ENCODE data around the gene TTBK1. TPM values are rescaled to one million over a fixed set of nuclear protein-coding genes. Genes with fewer than 3 reads are reported as not detected.

TTBK1 gene
- under 0.01 TPM for total RNA-seq

DNA sequence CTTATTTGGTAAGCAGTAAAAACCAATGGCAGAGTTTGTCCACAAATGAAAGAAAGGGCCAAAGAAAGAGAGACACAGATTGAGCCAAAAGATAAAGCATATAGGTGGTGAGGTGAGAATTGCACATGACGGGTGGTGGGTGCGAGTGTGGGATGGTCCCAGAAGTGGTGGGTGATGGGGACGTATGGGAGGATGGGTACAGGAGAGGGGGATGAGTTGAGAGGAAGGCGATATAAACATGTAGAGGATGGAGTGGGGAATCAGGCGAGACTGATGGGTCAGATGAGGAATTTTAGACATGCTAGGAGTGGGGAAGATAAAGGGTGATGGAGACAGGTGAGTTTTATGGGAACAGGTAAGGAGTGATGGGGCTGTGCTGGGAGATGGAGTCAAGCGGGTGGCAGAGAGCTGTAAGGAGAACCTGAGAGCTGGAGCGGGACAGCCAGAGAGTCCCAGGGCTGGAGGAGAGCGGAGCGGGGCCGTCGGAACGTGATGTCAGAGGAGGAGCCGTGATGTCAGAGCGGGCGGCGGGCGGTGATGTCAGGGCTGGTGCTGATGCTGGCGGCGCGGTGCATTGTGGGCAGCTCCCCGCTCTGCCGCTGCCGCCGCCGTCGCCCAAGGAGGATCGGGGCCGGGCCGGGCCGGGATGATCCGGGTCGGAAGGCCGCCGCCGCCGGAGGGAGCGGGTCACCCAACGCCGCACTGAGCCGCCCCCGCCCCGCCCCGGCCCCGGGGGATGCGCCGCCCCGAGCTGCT lies at the start of gene TTBK1:
TTBK1 (plus strand) TSS at position 574 of the 756 bp plus-strand sequence. CDS start 3,180 bp downstream, outside the sequence.
- peaks cover 59% of the 10 kb centered on the region for H3K27me3 ChIP-seq (ENCODE audit: insufficient read depth, low read length)
- H3K9me3 ChIP-seq (ENCODE audit: low read depth, low read length) = no peaks in the 10 kb centered on the region
- no peak within 1 kb of the TSS for H3K4me3 ChIP-seq (ENCODE audit: low read length)
- H3K4me1 ChIP-seq (ENCODE audit: insufficient read depth, low read length) = peaks cover 15% of the 10 kb centered on the region

GRCh38 chr6:43193929-43194328 lies 49.4 kb upstream of the TTBK1 start:
- Histone ChIP-seq H3K9me3 (ENCODE audit: low read depth, low read length) (no peaks in the 10 kb centered on the region), H3K27me3 (ENCODE audit: insufficient read depth, low read length) (no peaks in the 10 kb centered on the region)

GRCh38 chr6:43196337-43196736 lies 46.9 kb upstream of the TTBK1 start:
- Histone ChIP-seq H3K4me3 (ENCODE audit: low read length) (no peak overlapping the region), H3K27me3 (ENCODE audit: insufficient read depth, low read length) (no peaks in the 10 kb centered on the region), H3K4me1 (ENCODE audit: insufficient read depth, low read length) (no peaks in the 10 kb centered on the region), H3K9me3 (ENCODE audit: low read depth, low read length) (no peaks in the 10 kb centered on the region)

More at GRCh38 chr6:43193929-43194328, 49.4 kb upstream of the TTBK1 start:
- Histone ChIP-seq H3K4me1 (ENCODE audit: insufficient read depth, low read length) (no peaks in the 10 kb centered on the region), H3K4me3 (ENCODE audit: low read length) (no peak overlapping the region)

GRCh38 chr6:43199912-43200311 lies 43.4 kb upstream of the TTBK1 start:
- no peaks in the 10 kb centered on the region for H3K4me1 ChIP-seq (ENCODE audit: insufficient read depth, low read length)
- H3K4me3 ChIP-seq (ENCODE audit: low read length) = no peak overlapping the region
- no peaks in the 10 kb centered on the region for H3K9me3 ChIP-seq (ENCODE audit: low read depth, low read length)
- no peaks in the 10 kb centered on the region for H3K27me3 ChIP-seq (ENCODE audit: insufficient read depth, low read length)

DNA sequence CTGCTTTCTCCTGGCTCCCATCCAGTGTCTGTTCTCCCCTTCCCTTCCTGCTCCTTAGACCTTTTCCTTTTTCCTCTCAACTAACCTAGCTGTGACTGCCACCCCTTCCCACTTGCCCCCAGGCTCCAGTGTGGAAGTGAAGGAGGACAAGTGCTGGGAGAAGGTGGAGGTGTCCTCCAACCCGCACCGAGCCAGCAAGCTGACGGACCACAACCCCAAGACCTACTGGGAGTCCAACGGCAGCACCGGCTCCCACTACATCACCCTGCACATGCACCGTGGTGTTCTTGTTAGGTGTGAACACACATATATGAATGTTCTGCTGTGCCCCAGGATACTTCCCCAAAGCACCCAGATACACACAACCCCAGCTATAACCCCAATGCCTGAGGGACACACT lies 42.7 kb upstream of the TTBK1 start:
- no peaks in the 10 kb centered on the region for H3K27me3 ChIP-seq (ENCODE audit: insufficient read depth, low read length)
- H3K9me3 ChIP-seq (ENCODE audit: low read depth, low read length) = no peaks in the 10 kb centered on the region
- no peak overlapping the region for H3K4me3 ChIP-seq (ENCODE audit: low read length)
- no peaks in the 10 kb centered on the region for H3K4me1 ChIP-seq (ENCODE audit: insufficient read depth, low read length)

DNA sequence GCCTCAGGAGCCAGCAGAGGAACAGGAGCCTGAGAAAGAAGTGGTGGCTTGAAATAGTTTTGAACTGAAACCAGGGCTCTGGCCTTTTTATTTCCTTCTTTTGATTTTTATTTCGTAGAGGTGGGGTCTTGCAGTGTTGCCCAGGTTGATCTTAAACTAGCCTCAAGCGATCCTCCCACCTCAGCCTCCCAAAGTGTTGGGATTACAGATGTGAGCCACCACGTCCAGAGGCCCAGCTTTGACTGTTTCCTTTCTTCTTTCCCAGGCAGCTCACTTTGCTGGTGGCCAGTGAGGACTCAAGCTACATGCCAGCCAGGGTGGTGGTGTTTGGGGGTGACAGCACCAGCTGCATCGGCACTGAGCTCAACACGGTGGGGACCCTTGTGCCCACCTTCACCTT lies 40.8 kb upstream of the TTBK1 start:
- no peaks in the 10 kb centered on the region for H3K27me3 ChIP-seq (ENCODE audit: insufficient read depth, low read length)
- no peak overlapping the region for H3K4me3 ChIP-seq (ENCODE audit: low read length)
- H3K4me1 ChIP-seq (ENCODE audit: insufficient read depth, low read length) = no peaks in the 10 kb centered on the region
- H3K9me3 ChIP-seq (ENCODE audit: low read depth, low read length) = no peaks in the 10 kb centered on the region

- Histone ChIP-seq H3K27me3 (ENCODE audit: insufficient read depth, low read length) (no peaks in the 10 kb centered on the region), H3K9me3 (ENCODE audit: low read depth, low read length) (no peaks in the 10 kb centered on the region), H3K4me1 (ENCODE audit: insufficient read depth, low read length) (no peaks in the 10 kb centered on the region), H3K4me3 (ENCODE audit: low read length) (no peak overlapping the region)
Measured at GRCh38 chr6:43203029-43203717, 40.1 kb upstream of the TTBK1 start.

- H3K4me3 ChIP-seq (ENCODE audit: low read length) = no peak overlapping the region
- H3K4me1 ChIP-seq (ENCODE audit: insufficient read depth, low read length) = no peaks in the 10 kb centered on the region
- no peaks in the 10 kb centered on the region for H3K27me3 ChIP-seq (ENCODE audit: insufficient read depth, low read length)
- H3K9me3 ChIP-seq (ENCODE audit: low read depth, low read length) = no peaks in the 10 kb centered on the region
Measured at GRCh38 chr6:43203718-43204095, 39.6 kb upstream of the TTBK1 start.

DNA sequence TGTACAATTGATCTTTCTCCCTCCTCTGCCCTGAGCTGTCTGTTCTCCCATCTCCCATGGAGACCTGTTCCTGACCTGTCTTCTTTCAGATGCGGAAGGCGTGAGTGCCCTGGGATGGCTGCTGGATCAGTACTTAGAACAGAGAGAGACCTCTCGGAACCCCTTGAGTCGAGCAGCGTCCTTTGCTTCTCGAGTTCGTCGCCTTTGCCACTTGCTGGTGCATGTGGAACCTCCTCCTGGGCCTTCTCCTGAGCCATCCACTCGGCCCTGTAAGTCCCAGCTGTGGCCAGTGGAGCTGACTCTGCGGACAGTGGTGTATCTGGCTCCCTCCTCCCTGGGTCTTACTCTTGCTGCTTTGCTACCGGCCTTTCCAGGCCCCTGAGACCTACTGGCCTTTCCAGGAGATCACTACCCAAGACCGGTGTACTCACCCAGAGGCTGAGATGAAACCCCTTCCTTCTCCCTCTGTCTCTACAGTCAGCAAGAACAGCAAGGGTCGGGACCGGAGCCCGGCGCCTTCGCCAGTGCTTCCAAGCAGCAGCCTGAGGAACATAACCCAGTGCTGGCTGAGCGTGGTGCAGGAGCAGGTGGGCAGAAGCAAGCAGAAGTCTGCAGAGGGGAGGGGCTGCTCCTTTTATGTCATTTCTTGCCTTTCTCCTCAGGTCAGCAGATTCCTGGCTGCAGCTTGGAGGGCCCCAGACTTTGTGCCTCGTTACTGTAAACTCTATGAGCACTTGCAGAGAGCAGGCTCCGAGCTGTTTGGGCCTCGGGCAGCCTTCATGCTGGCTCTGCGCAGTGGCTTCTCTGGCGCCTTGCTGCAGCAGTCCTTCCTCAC lies 38.8 kb upstream of the TTBK1 start:
- Histone ChIP-seq H3K4me1 (ENCODE audit: insufficient read depth, low read length) (no peaks in the 10 kb centered on the region), H3K9me3 (ENCODE audit: low read depth, low read length) (no peaks in the 10 kb centered on the region), H3K27me3 (ENCODE audit: insufficient read depth, low read length) (no peaks in the 10 kb centered on the region), H3K4me3 (ENCODE audit: low read length) (no peak overlapping the region)

DNA sequence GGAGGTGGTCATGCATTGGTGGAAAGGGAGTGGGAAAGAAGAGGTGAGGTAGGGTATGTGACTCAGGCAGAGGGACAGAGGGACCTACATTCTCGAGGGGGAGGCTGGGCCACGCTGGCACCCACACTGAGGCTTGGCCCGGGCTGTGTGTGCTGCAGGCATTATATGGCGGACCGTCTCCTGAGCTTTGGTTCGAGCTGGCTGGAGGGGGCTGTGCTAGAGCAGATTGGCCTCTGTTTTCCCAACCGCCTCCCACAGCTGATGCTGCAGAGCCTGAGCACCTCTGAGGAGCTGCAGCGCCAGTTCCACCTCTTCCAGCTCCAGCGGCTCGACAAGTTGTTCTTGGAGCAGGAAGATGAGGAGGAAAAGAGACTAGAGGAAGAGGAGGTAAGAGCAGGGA lies 37.4 kb upstream of the TTBK1 start:
- no peak overlapping the region for H3K4me3 ChIP-seq (ENCODE audit: low read length)
- H3K4me1 ChIP-seq (ENCODE audit: insufficient read depth, low read length) = no peaks in the 10 kb centered on the region
- no peaks in the 10 kb centered on the region for H3K27me3 ChIP-seq (ENCODE audit: insufficient read depth, low read length)

DNA sequence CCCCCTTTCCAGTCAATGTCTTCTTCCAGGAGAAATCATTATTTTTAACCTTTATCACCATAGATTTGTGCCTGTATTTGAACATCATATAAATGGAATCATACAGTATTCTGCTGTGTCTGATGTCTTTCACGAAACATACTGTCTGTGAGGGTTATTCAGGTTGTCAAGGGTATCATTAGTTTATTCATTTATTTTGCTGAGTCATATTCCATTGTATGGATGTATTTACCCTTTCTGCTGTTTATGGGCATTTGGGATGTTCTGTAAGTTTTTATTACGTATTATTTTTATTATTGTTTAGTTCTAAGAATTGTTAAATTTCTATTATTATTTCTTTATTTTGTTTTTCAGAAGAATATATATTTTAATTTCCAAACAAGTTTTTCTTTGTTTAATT lies 36.0 kb upstream of the TTBK1 start:
- Histone ChIP-seq H3K9me3 (ENCODE audit: low read depth, low read length) (no peaks in the 10 kb centered on the region), H3K4me3 (ENCODE audit: low read length) (no peak overlapping the region), H3K4me1 (ENCODE audit: insufficient read depth, low read length) (no peaks in the 10 kb centered on the region), H3K27me3 (ENCODE audit: insufficient read depth, low read length) (no peaks in the 10 kb centered on the region)

More for the DNA sequence above, 37.4 kb upstream of the TTBK1 start:
- H3K9me3 ChIP-seq (ENCODE audit: low read depth, low read length) = no peaks in the 10 kb centered on the region

DNA sequence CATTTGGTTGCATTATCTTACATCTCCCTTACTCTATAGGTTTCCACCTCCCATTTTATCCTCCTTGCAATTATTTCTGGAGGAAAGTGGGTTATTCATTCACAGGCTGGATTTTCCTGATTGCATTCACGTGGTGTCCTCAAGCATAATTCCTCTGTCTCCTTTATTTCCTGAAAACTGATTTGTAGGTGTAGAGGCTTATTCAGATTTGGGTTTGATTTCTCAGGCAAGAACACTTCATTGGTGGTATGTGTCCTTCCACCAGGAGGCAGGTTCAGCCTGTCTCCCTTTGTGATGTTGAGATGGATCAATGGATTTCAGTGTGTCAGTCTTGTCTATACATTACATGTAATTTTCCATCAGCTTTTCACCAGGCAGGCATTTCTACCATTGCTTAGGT lies 31.3 kb upstream of the TTBK1 start:
- no peaks in the 10 kb centered on the region for H3K27me3 ChIP-seq (ENCODE audit: insufficient read depth, low read length)
- no peak overlapping the region for H3K4me3 ChIP-seq (ENCODE audit: low read length)
- H3K9me3 ChIP-seq (ENCODE audit: low read depth, low read length) = no peaks in the 10 kb centered on the region
- no peaks in the 10 kb centered on the region for H3K4me1 ChIP-seq (ENCODE audit: insufficient read depth, low read length)

- no peaks in the 10 kb centered on the region for H3K27me3 ChIP-seq (ENCODE audit: insufficient read depth, low read length)
- H3K4me3 ChIP-seq (ENCODE audit: low read length) = no peak overlapping the region
- H3K9me3 ChIP-seq (ENCODE audit: low read depth, low read length) = no peaks in the 10 kb centered on the region
- H3K4me1 ChIP-seq (ENCODE audit: insufficient read depth, low read length) = no peaks in the 10 kb centered on the region
Measured at GRCh38 chr6:43213431-43213830, 29.9 kb upstream of the TTBK1 start.

GRCh38 chr6:43215066-43215465 lies 28.2 kb upstream of the TTBK1 start:
- Histone ChIP-seq H3K9me3 (ENCODE audit: low read depth, low read length) (no peaks in the 10 kb centered on the region), H3K4me1 (ENCODE audit: insufficient read depth, low read length) (no peaks in the 10 kb centered on the region), H3K4me3 (ENCODE audit: low read length) (no peak overlapping the region), H3K27me3 (ENCODE audit: insufficient read depth, low read length) (no peaks in the 10 kb centered on the region)

DNA sequence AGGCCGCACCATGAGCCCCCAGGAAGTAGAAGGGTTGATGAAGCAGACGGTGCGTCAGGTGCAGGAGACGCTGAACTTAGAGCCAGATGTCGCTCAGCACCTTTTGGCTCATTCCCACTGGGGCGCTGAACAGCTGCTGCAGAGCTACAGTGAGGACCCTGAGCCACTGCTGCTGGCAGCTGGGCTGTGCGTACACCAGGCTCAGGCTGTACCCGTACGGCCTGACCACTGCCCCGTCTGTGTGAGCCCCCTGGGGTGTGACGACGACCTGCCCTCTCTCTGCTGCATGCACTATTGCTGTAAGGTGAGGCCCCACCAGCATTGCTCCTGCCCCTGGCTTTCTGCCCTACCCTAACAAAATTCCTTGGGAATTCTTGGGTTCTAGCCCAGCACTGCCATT lies 27.1 kb upstream of the TTBK1 start:
- Histone ChIP-seq H3K4me1 (ENCODE audit: insufficient read depth, low read length) (no peaks in the 10 kb centered on the region), H3K9me3 (ENCODE audit: low read depth, low read length) (no peaks in the 10 kb centered on the region), H3K4me3 (ENCODE audit: low read length) (no peak overlapping the region), H3K27me3 (ENCODE audit: insufficient read depth, low read length) (no peaks in the 10 kb centered on the region)
